ENCODE results near the gene MAP6D1.

Gene MAP6D1

DNA sequence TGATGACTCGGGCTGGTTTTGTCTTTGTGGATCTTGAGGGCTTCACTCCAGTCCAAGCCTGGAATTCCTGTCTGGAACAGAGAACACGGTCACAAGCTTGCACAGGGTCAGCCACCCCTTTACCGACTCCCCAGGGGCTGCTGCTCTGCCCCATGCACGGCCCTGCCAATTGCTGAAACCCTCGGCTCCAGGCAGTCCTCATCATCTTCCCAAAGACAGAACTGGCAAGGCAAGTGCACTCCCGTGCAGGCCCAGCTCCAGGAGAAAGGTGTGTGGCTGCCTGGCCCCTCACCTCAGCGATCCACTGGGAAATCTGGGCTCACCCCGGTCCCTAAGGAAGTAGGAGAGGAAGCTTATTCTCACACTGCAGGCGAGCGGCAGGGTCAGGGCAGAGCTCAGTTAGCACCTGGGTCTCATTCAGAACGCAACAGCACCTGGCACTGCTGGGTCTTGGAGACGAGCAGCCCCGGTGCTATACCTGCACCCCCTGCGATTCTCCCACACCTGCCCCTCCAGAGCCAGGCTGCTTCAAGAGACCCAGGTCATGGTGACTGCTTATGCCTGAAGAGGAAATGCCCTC is 7.2 kb downstream of the MAP6D1 start:
- DNase-seq (ENCODE audit: low read depth): no peak
- H3K4me3 ChIP-seq (ENCODE audit: low read depth, low read length): no peak overlapping the region
- TF ChIP-seq CTCF (IDR thresholded peaks at IDR 0.05; ENCODE audit: low read depth, low read length, missing control alignments): no peak

DNA sequence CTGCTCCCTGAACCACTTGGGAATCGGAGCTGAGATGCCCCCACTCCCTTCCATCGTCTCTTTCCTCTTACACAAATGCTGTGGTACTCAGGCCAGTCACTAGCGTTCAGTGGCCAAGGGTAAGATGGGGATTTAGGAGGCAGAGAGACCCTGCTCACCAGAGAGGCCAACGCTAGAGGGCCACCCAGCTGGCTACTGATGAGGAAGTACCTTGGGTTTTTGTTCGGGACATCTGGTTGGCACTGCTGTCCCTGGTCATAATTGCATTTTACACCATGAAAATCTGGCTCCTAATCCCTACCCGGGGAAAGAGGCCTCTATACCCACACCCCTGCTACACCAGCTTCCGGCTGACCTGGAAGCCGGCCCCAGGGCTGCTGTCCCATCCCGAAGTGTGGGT is 7.7 kb downstream of the MAP6D1 start:
- DNase-seq (ENCODE audit: low read depth): no peak

DNA sequence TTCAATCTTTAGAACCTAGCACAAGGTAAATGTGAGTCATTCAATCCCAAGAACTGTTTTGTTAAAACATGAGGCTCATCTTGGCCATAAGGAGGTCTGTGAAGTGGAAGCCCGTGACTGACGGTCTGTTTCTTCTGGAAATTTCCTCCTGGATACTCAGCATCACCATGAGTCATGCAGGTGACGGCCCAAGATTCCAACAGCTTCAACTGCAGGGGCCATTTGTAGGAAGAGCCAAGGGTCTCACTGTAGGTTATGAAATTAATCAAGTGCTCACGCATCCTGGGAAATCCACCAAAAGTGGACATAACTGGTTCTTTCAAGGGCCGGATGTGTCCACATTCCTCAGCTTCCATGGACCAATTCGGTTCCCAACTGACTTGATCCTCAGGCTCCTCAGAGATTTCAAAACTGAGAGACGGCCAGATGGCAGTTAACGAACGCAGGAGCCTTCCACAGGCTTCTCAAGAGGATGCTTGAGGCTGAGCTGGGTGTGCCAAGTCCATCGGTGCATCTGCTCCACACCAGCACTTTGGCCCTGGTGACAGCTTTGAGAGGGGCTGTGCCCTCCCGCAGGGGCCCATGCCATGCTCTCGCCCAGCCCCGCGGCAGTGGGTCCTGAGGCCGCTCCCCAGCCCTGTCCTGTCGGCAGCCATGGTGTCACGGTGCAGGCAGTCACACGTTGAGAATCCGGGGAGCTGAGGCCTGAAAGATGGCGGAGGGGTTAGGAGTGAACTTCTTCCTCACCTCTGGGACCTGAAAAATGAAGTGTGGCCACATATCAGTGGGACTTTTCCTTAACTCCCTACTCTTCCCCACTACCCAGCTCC is 8.5 kb downstream of the MAP6D1 start:
- H3K4me3 ChIP-seq (ENCODE audit: low read depth, low read length): no peak overlapping the region
- no peak for DNase-seq (ENCODE audit: low read depth)
- TF ChIP-seq CTCF (IDR thresholded peaks at IDR 0.05; ENCODE audit: low read depth, low read length, missing control alignments): no peak

More for the DNA sequence above, 7.7 kb downstream of the MAP6D1 start:
- no peak for TF ChIP-seq CTCF (IDR thresholded peaks at IDR 0.05; ENCODE audit: low read depth, low read length, missing control alignments)
- H3K4me3 ChIP-seq (ENCODE audit: low read depth, low read length): no peak overlapping the region

DNA sequence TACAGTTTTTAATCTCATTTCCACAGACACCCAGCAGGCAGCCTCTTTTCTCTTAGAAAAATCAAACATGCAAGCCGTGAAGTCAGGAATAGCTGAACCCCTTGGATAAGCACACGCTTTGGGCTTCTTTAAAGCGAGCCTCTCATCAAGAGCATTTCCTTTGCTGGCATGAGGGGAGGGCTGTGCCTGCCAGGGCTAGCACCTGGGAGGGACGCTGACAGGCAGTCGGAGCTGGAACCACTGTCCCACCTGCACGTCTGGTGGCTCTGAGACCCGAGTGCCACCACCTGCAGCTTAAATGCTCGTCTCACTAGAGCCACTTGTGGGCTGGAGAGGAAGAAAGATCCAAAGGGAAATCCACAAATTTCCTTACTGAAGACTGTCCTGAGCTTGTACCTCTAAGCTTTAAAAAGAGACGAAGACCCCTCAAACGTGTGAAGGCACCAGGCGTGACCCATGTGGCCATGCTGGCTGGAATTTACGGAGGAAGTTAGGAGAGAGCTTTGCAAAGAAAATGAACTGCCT is 9.4 kb downstream of the MAP6D1 start:
- TF ChIP-seq CTCF (IDR thresholded peaks at IDR 0.05; ENCODE audit: low read depth, low read length, missing control alignments): no peak
- no peak for DNase-seq (ENCODE audit: low read depth)
- H3K4me3 ChIP-seq (ENCODE audit: low read depth, low read length): no peak overlapping the region

GRCh38 chr3:183815563-183815940 is 9.8 kb downstream of the MAP6D1 start:
- H3K4me3 ChIP-seq (ENCODE audit: low read depth, low read length): no peak overlapping the region
- no peak for TF ChIP-seq CTCF (IDR thresholded peaks at IDR 0.05; ENCODE audit: low read depth, low read length, missing control alignments)
- peak; percentile 16 for DNase-seq (ENCODE audit: low read depth)

- DNase-seq (ENCODE audit: low read depth): no peak
- no peak overlapping the region for H3K4me3 ChIP-seq (ENCODE audit: low read depth, low read length)
- TF ChIP-seq CTCF (IDR thresholded peaks at IDR 0.05; ENCODE audit: low read depth, low read length, missing control alignments): no peak
Observed at GRCh38 chr3:183814240-183814639, 11.1 kb downstream of the MAP6D1 start.

All from GM12864 (cell line).